Measurements from ENCODE around the gene TXN. TPM values are rescaled to one million over a fixed set of nuclear protein-coding genes. Genes with fewer than 3 reads are reported as not detected.
A peak's percentile ranks its signal among the peaks of the same experiment; 100 is the strongest.

The TXN gene
- total and polyA plus RNA-seq, 2 of the 4 experiments (the other 2 are of a cell fraction) = 277 to 578 TPM

GRCh38 chr9:110217656-110218099, 38.6 kb downstream of the TXN start:
- in situ Hi-C loops (cut with MboI; ENCODE audit: low sequenced_read_pairs) (loop anchor here (10.0 kb wide), 1 partner anchor 643 kb away; no protein-coding TSS in a partner anchor), dilution Hi-C loops (cut with HindIII; ENCODE audit: low sequenced_read_pairs, unreplicated experiment) (no loop called here), intact Hi-C loops (cut with micrococcal nuclease) (loop anchor here (1.0 to 2.0 kb wide), 3 partner anchors 35 to 643 kb away; no protein-coding TSS in a partner anchor)
- Histone ChIP-seq H3K9me1 (ENCODE audit: insufficient read depth, low read length) (no peaks in the 10 kb centered on the region), H2AK5ac (ENCODE audit: low read depth, low read length) (peak overlapping the region; percentile 78; the same call in 1 of the 2 replicates), H3K4ac (ENCODE audit: low read depth, low read length) (no peak overlapping the region), H3K9ac (ENCODE audit: low read depth, low read length) (peak overlapping the region; percentile 84), H3K23ac (ENCODE audit: low read depth, low read length) (no peak overlapping the region), H4K91ac (ENCODE audit: insufficient read depth, low read depth, low read length) (no peak overlapping the region), H4K20me1 (ENCODE audit: insufficient read depth, low read length) (no peaks in the 10 kb centered on the region), H3K36me3 (ENCODE audit: control insufficient read depth, insufficient read depth, low read length) (no peaks in the 10 kb centered on the region), H2AK9ac (replicated peaks; ENCODE audit: low read depth, low read length, poor library complexity) (no peak overlapping the region), H3K27ac (ENCODE audit: insufficient read depth, low read length) (no peak overlapping the region), H4K8ac (ENCODE audit: low read depth in 2 of 2, low read length in 2 of 2) (peak overlapping the region in 1 of 2 experiments; percentile 82; a peak in 1 of 4 replicates), H2BK5ac (ENCODE audit: low read depth, low read length, poor library complexity, severe bottlenecking) (no peak overlapping the region), H3K79me1 (ENCODE audit: low read depth in 1 of 2, low read length in 2 of 2) (no peaks in the 10 kb centered on the region), H2BK120ac (ENCODE audit: low read depth, low read length) (no peak overlapping the region), H4K5ac (ENCODE audit: low read depth, low read length) (no peak overlapping the region), H3K4me3 (ENCODE audit: insufficient read depth, low read depth, low read length) (no peak overlapping the region), H3K4me2 (ENCODE audit: low read depth, low read length) (peak overlapping the region; percentile 86; the same call in 1 of the 2 replicates), H3K27me3 (ENCODE audit: control insufficient read depth, insufficient read depth, low read length) (peaks cover 2% of the 10 kb centered on the region), H2BK15ac (ENCODE audit: low read depth, low read length) (no peak overlapping the region), H3K56ac (ENCODE audit: extremely low read depth, insufficient read depth, low read length) (no peak overlapping the region), H3K18ac (ENCODE audit: low read depth, low read length) (no peak overlapping the region; the same call in 1 of the 2 replicates), H3K14ac (replicated peaks; ENCODE audit: low read depth, low read length) (no peak overlapping the region), H3K9me3 (ENCODE audit: control insufficient read depth, insufficient read depth, low read length) (no peaks in the 10 kb centered on the region), H2AFZ (replicated peaks; ENCODE audit: low read length, poor library complexity) (peak overlapping the region; percentile 72), H2BK20ac (ENCODE audit: low read depth, low read length) (no peak overlapping the region), H3K4me1 (ENCODE audit: control insufficient read depth, insufficient read depth, low read length) (no peaks in the 10 kb centered on the region; the same call in 1 of the 2 replicates)
- DNase-seq (peak; percentile 63), ATAC-seq (ENCODE audit: low read depth) (peak; percentile 74)
- TF ChIP-seq RAD21 (IDR thresholded peaks at IDR 0.05; ENCODE audit: low read length) (peak; percentile 68), CEBPB (IDR thresholded peaks at IDR 0.05; ENCODE audit: low read depth, low read length) (no peak), MAFK (IDR thresholded peaks at IDR 0.05; ENCODE audit: low read depth, low read length) (no peak), MAZ (IDR thresholded peaks at IDR 0.05; ENCODE audit: borderline replicate concordance, low read depth, low read length) (no peak), CHD1 (IDR thresholded peaks at IDR 0.05; ENCODE audit: low read depth, low read length) (no peak), SMC3 (IDR thresholded peaks at IDR 0.05; ENCODE audit: low read depth, low read length) (peak; percentile 61)
- TF ChIP-seq, protein P1, sequence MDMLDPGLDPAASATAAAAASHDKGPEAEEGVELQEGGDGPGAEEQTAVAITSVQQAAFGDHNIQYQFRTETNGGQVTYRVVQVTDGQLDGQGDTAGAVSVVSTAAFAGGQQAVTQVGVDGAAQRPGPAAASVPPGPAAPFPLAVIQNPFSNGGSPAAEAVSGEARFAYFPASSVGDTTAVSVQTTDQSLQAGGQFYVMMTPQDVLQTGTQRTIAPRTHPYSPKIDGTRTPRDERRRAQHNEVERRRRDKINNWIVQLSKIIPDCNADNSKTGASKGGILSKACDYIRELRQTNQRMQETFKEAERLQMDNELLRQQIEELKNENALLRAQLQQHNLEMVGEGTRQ (IDR thresholded peaks at IDR 0.05; ENCODE audit: low read depth, low read length) = no peak
- TF ChIP-seq, protein P2, sequence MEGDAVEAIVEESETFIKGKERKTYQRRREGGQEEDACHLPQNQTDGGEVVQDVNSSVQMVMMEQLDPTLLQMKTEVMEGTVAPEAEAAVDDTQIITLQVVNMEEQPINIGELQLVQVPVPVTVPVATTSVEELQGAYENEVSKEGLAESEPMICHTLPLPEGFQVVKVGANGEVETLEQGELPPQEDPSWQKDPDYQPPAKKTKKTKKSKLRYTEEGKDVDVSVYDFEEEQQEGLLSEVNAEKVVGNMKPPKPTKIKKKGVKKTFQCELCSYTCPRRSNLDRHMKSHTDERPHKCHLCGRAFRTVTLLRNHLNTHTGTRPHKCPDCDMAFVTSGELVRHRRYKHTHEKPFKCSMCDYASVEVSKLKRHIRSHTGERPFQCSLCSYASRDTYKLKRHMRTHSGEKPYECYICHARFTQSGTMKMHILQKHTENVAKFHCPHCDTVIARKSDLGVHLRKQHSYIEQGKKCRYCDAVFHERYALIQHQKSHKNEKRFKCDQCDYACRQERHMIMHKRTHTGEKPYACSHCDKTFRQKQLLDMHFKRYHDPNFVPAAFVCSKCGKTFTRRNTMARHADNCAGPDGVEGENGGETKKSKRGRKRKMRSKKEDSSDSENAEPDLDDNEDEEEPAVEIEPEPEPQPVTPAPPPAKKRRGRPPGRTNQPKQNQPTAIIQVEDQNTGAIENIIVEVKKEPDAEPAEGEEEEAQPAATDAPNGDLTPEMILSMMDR (conservative IDR thresholded peaks at IDR 0.05; ENCODE audit: low read depth, low read length) = peak; percentile 75
- POLR2A ChIA-PET (ENCODE audit: unreplicated experiment) = no interaction called here
- 35% methylated on average over 7 of the region's 10 CpGs; no CpG with 5 or more reads in 1 of the 2 experiments for WGBS, 2 experiments (ENCODE audit: extremely low coverage in 2 of 2, insufficient read length in 1 of 2)
- CTCF ChIA-PET = interaction anchor here (0.6 to 1.1 kb wide), 2 partner anchors 34 to 354 kb away, joined by 3 to 4 read pairs; no protein-coding TSS in a partner anchor
- BruUV-seq (replicated peaks) = no TSS peak

All from IMR-90 (cell line).